DOHH2 (cell line): ENCODE measurements around the gene SLC18B1.
A peak's percentile ranks its signal among the peaks of the same experiment; 100 is the strongest.

Experiments
- H3F3A ChIP-seq: fragments of 200-600 bp; sonication (generic), shearing (Covaris generic); 2 replicates; pipeline ENCODE4 v1.6.0; 2016; ENCODE audit warnings: antibody characterized with exemption, mild to moderate bottlenecking; ENCODE audit not compliant: control insufficient read depth, insufficient read depth
- H3K27ac ChIP-seq: fragments of 200-600 bp; sonication (generic); 2 replicates; pipeline ENCODE4 v1.5.1; 2014; ENCODE audit warnings: low read depth, mild to moderate bottlenecking, low read length, moderate library complexity
- H3K27me3 ChIP-seq: fragments of 200-600 bp; sonication (generic); 2 replicates; pipeline ENCODE4 v1.6.1; 2014; ENCODE audit warnings: mild to moderate bottlenecking, low read length, mixed read lengths; ENCODE audit not compliant: control insufficient read depth
- H3K36me3 ChIP-seq: fragments of 200-600 bp; sonication (generic); 2 replicates; pipeline ENCODE4 v1.6.1; 2014; ENCODE audit warnings: mild to moderate bottlenecking, low read length, moderate library complexity, mixed read lengths; ENCODE audit not compliant: control insufficient read depth
- H3K4me1 ChIP-seq: fragments of 200-600 bp; sonication (generic); 2 replicates; pipeline ENCODE4 v1.6.1; 2014; ENCODE audit warnings: mild to moderate bottlenecking, low read length, mixed read lengths; ENCODE audit not compliant: control insufficient read depth
- H3K4me2 ChIP-seq: fragments of 200-600 bp; sonication (generic); 2 replicates; pipeline ENCODE4 v1.6.0; 2014; ENCODE audit warnings: mild to moderate bottlenecking, low read length, moderate library complexity
- H3K4me3 ChIP-seq: fragments of 200-600 bp; sonication (generic); 2 replicates; pipeline ENCODE4 v1.5.1; 2014; ENCODE audit warnings: mild to moderate bottlenecking, low read length, mixed read lengths
- H3K79me2 ChIP-seq: fragments of 200-600 bp; sonication (generic); 2 replicates; pipeline ENCODE4 v1.6.1; 2014; ENCODE audit warnings: mild to moderate bottlenecking, low read length, mixed read lengths; ENCODE audit not compliant: control insufficient read depth
- H3K9me2 ChIP-seq: fragments of 200-600 bp; sonication (generic); replicated peaks from 2 replicates; pipeline ENCODE4 v1.6.1; 2014; ENCODE audit warnings: mild to moderate bottlenecking, low read length, mixed read lengths; ENCODE audit not compliant: control insufficient read depth
- H3K9me3 ChIP-seq: fragments of 200-600 bp; sonication (generic); 2 replicates; pipeline ENCODE4 v1.6.1; 2014; ENCODE audit warnings: antibody characterized with exemption, low read length, mixed read lengths; ENCODE audit not compliant: control insufficient read depth, insufficient read depth
- H4K20me1 ChIP-seq: fragments of 200-600 bp; sonication (generic); 2 replicates; pipeline ENCODE4 v1.6.0; 2014; ENCODE audit warnings: low read depth, mild to moderate bottlenecking, antibody characterized with exemption, low read length, moderate library complexity; ENCODE audit not compliant: control insufficient read depth, insufficient read depth
- EZH2phosphoT487 ChIP-seq: fragments of 200-600 bp; sonication (generic); IDR thresholded peaks from 2 replicates; pipeline ENCODE4 v1.6.1; 2017; ENCODE audit warnings: borderline replicate concordance, mild to moderate bottlenecking, antibody characterized with exemption, low read length, moderate library complexity, mixed read lengths
- TF ChIP-seq, protein P1 (sequence below): fragments of 200-600 bp; sonication (generic); IDR thresholded peaks from one replicate; pipeline ENCODE4 v1.5.1; 2014; ENCODE audit warnings: antibody characterized with exemption, mild to moderate bottlenecking, low read depth, low read length; ENCODE audit not compliant: poor library complexity, severe bottlenecking

Gene SLC18B1

DNA sequence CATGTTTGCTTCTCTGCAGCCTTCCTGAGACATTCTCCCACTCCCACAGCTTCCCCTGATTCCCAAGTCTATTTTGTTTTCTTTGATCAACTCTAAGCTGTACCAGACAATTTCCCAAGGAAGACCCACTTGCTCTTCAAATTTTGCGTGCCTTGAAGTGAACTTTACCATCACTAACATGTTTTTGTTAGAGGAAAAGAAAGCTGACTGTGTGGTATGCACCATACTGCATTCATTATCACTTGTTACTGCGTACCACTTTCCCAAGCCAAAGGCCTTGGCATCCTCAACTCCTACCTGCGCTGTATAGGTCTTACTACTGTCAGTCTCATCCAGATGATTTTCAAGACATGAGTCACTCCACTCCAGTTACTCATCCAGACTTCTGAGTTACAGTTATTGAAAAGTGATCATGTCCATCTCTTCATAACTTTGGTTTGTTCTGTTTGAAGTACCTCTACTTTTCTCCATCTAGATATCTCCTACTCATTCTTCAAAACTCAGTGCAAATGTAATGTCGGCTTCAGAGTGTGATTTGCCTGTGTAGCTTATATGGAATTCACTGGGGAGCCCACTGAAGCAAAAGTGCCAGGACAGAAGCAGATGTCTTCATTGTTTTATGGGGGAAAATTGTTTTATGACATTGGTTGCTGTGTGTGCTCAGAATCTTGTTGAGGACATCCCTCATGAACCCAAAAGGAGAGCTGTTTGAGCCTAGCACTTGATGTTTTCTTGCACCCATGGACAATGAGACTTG is 21.1 kb upstream of the SLC18B1 start:
- H3K79me2 ChIP-seq: peaks cover 30% of the 10 kb centered on the region
- H3F3A ChIP-seq: peaks cover 92% of the 10 kb centered on the region
- no peak overlapping the region for H3K4me2 ChIP-seq
- no peaks in the 10 kb centered on the region for H3K9me3 ChIP-seq
- H3K27ac ChIP-seq: no peak overlapping the region
- TF ChIP-seq EZH2phosphoT487: no peak
- TF ChIP-seq, protein P1, sequence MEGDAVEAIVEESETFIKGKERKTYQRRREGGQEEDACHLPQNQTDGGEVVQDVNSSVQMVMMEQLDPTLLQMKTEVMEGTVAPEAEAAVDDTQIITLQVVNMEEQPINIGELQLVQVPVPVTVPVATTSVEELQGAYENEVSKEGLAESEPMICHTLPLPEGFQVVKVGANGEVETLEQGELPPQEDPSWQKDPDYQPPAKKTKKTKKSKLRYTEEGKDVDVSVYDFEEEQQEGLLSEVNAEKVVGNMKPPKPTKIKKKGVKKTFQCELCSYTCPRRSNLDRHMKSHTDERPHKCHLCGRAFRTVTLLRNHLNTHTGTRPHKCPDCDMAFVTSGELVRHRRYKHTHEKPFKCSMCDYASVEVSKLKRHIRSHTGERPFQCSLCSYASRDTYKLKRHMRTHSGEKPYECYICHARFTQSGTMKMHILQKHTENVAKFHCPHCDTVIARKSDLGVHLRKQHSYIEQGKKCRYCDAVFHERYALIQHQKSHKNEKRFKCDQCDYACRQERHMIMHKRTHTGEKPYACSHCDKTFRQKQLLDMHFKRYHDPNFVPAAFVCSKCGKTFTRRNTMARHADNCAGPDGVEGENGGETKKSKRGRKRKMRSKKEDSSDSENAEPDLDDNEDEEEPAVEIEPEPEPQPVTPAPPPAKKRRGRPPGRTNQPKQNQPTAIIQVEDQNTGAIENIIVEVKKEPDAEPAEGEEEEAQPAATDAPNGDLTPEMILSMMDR: no peak
- no peaks in the 10 kb centered on the region for H3K9me2 ChIP-seq
- H3K4me3 ChIP-seq: no peak overlapping the region
- H4K20me1 ChIP-seq: peaks cover 31% of the 10 kb centered on the region
- H3K4me1 ChIP-seq: peaks cover 27% of the 10 kb centered on the region
- H3K27me3 ChIP-seq: 0 out of 2 replicates have a peak, but pooled peaks cover 3% of the 10 kb centered on the region
- H3K36me3 ChIP-seq: peaks cover 52% of the 10 kb centered on the region

DNA sequence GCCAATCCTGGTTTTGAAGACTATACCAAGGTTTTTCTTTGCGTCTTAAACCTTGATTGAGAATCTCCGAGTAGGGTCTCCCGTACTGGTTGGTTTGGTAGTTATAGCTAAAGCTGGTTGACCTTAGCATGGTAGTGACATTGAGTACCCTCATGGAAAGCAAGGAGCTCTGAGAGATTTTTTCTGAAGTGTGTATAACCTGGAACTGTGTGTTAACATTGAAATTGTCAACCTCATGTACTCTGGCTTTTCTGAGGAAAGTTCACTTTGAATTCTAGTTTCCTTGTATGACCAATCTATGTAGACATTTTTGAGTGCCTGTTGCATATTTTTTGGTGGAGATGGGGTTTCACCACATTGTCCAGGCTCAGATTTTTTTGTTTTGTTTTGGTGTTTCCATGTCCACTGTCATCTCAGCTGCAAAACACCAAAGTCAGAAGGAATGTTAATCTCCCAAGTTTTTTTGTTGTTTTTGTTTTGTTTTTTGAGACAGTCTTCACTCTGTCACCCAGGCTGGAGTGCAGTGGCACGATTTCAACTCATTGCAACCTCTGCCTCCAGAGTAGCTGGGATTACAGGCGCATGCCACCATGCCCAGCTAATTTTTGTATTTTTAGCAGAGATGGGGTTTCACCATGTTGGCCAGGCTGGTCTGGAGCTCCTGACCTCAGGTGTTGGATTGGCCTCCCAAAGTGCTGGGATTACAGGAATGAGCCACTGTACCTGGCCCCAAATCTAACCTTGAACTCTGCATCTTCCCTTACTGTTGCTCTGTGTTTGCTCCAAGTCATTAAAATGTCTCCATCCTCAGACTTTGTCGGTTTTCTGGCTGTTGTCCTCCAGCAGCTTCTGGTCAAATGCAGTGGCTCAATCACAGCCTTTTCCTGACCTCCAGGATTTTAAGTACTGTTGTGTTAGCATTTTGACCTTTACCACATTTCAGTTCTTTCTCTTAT is 20.2 kb upstream of the SLC18B1 start:
- H3K9me3 ChIP-seq: no peaks in the 10 kb centered on the region
- H4K20me1 ChIP-seq: peaks cover 32% of the 10 kb centered on the region
- no peak overlapping the region for H3K27ac ChIP-seq
- peaks cover 33% of the 10 kb centered on the region for H3K79me2 ChIP-seq
- H3K27me3 ChIP-seq: no peaks in the 10 kb centered on the region
- H3K36me3 ChIP-seq: peaks cover 54% of the 10 kb centered on the region
- H3F3A ChIP-seq: peaks cover 85% of the 10 kb centered on the region
- peaks cover 21% of the 10 kb centered on the region for H3K4me1 ChIP-seq
- no peak overlapping the region for H3K4me3 ChIP-seq
- no peaks in the 10 kb centered on the region for H3K9me2 ChIP-seq
- TF ChIP-seq, protein P1: no peak
- TF ChIP-seq EZH2phosphoT487: no peak
- no peak overlapping the region for H3K4me2 ChIP-seq

DNA sequence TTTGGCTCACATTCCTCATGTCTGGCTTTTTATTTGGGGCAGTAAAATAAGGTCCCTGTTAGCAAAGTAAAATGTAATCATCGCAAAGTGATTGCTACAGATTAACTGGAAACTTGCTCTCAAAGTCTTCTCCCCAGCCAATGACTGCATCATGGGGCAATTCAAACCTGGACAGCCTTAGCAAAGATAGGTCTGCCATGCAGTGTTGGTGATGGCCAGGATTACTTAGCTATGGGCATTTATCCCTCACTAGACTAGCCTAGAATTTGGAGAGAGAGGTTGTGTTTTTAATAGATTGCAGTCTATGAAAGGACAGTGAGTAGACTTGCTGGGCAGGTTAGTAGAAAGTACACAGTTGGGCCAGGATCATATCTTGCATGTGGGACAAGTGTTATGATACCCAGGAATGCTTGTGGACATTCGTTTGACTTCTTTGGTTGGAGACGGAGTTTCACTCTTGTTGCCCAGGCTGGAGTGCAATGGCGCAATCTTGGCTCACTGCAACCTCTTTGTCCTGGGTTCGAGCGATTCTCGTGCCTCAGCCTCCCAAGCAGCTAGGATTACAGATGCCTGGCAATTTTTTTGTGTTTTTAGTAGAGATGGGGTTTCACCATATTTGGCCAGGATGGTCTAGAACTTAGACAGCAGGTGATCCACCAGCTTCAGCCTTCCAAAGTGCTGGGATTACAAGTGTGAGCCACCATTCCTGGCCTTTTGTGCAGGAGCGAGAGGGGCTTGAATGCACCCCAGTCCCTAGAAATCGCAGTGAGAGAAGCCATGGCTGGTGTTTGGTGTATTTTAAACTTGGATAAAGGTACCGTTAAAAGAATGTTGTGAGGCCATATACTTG is 19.3 kb upstream of the SLC18B1 start:
- Histone ChIP-seq H3K36me3 (peaks cover 54% of the 10 kb centered on the region), H3K27ac (no peak overlapping the region), H3K4me1 (peaks cover 25% of the 10 kb centered on the region), H3K4me3 (peak overlapping the region; percentile 91; the same call in 1 of the 2 replicates), H4K20me1 (peaks cover 32% of the 10 kb centered on the region), H3K27me3 (no peaks in the 10 kb centered on the region), H3K9me2 (no peaks in the 10 kb centered on the region), H3F3A (peaks cover 80% of the 10 kb centered on the region), H3K9me3 (no peaks in the 10 kb centered on the region), H3K79me2 (peaks cover 33% of the 10 kb centered on the region), H3K4me2 (peak overlapping the region; percentile 65)
- no peak for TF ChIP-seq EZH2phosphoT487
- TF ChIP-seq, protein P1: no peak
